Measurements from ENCODE around the gene YWHAB.

YWHAB gene

DNA sequence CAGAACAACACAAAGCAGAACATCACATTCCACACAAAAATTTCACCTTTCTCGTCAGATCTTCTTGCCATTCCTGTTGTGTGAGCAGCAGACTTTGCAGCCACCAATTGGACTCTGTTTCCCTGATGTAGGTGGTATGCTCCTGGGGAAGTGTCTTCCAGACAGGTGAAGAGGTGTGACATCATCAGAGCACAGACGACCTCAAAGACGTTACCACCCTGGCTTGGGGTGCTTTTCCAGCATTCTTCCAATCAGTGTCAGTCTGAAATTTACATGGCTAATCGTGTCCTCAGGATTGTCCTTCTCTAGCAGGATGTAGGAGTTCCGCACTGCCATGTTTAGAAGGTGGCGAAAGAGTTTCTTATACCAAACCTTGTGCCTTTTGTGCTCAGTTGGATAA lies 43.5 kb upstream of the YWHAB start:
- DNase-seq (ENCODE audit: low read depth): no peak
- H3K4me3 ChIP-seq (ENCODE audit: low read depth, low read length): no peak overlapping the region
- TF ChIP-seq, protein P1, sequence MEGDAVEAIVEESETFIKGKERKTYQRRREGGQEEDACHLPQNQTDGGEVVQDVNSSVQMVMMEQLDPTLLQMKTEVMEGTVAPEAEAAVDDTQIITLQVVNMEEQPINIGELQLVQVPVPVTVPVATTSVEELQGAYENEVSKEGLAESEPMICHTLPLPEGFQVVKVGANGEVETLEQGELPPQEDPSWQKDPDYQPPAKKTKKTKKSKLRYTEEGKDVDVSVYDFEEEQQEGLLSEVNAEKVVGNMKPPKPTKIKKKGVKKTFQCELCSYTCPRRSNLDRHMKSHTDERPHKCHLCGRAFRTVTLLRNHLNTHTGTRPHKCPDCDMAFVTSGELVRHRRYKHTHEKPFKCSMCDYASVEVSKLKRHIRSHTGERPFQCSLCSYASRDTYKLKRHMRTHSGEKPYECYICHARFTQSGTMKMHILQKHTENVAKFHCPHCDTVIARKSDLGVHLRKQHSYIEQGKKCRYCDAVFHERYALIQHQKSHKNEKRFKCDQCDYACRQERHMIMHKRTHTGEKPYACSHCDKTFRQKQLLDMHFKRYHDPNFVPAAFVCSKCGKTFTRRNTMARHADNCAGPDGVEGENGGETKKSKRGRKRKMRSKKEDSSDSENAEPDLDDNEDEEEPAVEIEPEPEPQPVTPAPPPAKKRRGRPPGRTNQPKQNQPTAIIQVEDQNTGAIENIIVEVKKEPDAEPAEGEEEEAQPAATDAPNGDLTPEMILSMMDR (IDR thresholded peaks at IDR 0.05; ENCODE audit: low read depth, low read length): no peak
- TF ChIP-seq POLR2A (IDR thresholded peaks at IDR 0.05; ENCODE audit: extremely low read depth, insufficient read length): no peak
- TF ChIP-seq MAX (IDR thresholded peaks at IDR 0.05; ENCODE audit: low read depth, low read length): no peak
- TF ChIP-seq MYC (IDR thresholded peaks at IDR 0.05; ENCODE audit: low read depth, low read length): no peak

DNA sequence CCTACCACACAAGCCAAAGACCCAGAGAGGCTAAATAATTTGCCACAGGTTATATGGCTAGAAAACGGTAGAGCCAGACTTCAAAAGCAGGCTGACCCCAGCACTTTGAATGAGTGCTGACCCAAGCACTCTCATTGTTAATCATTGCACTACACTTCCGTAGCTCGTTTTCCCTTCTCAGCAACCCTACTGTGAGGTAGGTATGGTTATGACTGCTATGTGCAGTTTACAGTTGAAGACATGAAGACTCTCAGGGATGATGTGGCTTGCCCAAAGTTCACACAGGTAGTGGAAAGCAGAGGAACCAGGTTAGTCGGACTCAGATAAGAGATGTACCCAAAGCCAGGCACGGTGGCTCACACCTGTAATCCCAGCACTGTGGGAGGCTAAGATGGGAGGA lies 41.6 kb upstream of the YWHAB start:
- no peak for TF ChIP-seq MYC (IDR thresholded peaks at IDR 0.05; ENCODE audit: low read depth, low read length)
- no peak for TF ChIP-seq POLR2A (IDR thresholded peaks at IDR 0.05; ENCODE audit: extremely low read depth, insufficient read length)
- no peak for TF ChIP-seq MAX (IDR thresholded peaks at IDR 0.05; ENCODE audit: low read depth, low read length)
- TF ChIP-seq, protein P1 (IDR thresholded peaks at IDR 0.05; ENCODE audit: low read depth, low read length): no peak

DNA sequence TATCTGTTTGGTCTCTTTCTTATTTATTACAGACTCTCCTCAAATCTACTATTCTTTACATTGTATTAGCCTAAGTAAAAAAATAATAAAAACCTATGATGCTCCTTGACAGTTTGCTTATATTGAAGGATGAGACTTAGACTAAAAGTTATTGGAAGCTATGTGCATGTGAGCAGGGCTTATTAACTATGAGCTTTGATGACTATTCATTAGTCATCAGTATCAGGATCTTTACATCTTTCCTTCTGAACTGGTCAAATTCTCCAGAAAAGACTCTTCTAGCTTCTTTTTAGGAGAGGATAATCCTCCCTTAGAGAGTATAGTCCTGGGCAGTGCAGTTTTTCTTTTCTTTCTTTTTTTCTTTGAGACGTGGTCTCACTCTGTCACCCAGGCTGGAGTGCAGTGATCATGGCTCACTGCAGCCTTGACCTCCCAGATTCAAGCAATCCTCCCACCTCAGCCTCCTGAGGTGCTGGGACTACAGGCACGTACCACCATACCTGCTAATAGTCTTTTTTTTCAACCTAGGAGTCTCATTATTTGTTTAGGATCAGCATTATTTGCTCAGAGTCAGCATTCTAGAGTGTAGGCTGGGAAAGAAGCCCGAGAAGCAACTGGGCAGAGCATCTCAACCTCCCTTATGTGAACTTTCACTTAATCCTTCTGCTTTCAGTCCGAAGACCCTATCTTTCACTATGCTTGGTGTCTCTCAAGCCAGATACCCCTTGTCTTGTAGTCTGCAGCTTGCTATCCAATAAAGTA lies 37.1 kb upstream of the YWHAB start:
- TF ChIP-seq POLR2A (IDR thresholded peaks at IDR 0.05; ENCODE audit: extremely low read depth, insufficient read length): no peak
- no peak for TF ChIP-seq MYC (IDR thresholded peaks at IDR 0.05; ENCODE audit: low read depth, low read length)
- TF ChIP-seq MAX (IDR thresholded peaks at IDR 0.05; ENCODE audit: low read depth, low read length): no peak
- TF ChIP-seq, protein P1 (IDR thresholded peaks at IDR 0.05; ENCODE audit: low read depth, low read length): no peak
- DNase-seq (ENCODE audit: low read depth): no peak
- no peak overlapping the region for H3K4me3 ChIP-seq (ENCODE audit: low read depth, low read length)

More for the DNA sequence above, 41.6 kb upstream of the YWHAB start:
- H3K4me3 ChIP-seq (ENCODE audit: low read depth, low read length): no peak overlapping the region
- DNase-seq (ENCODE audit: low read depth): no peak

GRCh38 chr20:44849703-44850102 lies 35.8 kb upstream of the YWHAB start:
- no peak for DNase-seq (ENCODE audit: low read depth)
- H3K4me3 ChIP-seq (ENCODE audit: low read depth, low read length): no peak overlapping the region
- TF ChIP-seq MAX (IDR thresholded peaks at IDR 0.05; ENCODE audit: low read depth, low read length) (no peak), POLR2A (IDR thresholded peaks at IDR 0.05; ENCODE audit: extremely low read depth, insufficient read length) (no peak), MYC (IDR thresholded peaks at IDR 0.05; ENCODE audit: low read depth, low read length) (no peak)
- TF ChIP-seq, protein P1 (IDR thresholded peaks at IDR 0.05; ENCODE audit: low read depth, low read length): no peak

DNA sequence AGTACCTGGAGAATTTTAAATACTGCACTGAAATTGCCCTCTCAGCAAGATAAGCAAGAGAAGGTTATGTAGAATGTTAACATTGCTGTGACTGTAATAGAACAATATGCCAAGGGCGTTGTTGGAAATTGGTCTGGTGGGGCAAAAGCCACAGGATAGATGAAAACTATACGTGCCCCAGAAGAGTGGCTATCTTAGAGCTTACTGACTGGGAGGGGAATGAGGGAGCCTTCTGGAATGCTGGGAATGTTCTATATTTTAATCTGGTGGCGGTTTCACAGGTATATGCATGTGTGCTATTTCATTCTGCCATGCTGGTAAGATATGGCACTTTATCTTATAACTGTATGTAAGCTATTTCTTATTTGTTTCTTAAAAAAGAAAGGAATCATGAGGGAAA lies 35.2 kb upstream of the YWHAB start:
- TF ChIP-seq MAX (IDR thresholded peaks at IDR 0.05; ENCODE audit: low read depth, low read length) (no peak), MYC (IDR thresholded peaks at IDR 0.05; ENCODE audit: low read depth, low read length) (no peak), POLR2A (IDR thresholded peaks at IDR 0.05; ENCODE audit: extremely low read depth, insufficient read length) (no peak)
- TF ChIP-seq, protein P1 (IDR thresholded peaks at IDR 0.05; ENCODE audit: low read depth, low read length): no peak
- H3K4me3 ChIP-seq (ENCODE audit: low read depth, low read length): no peak overlapping the region
- no peak for DNase-seq (ENCODE audit: low read depth)
